GM12865 (cell line): ENCODE results near the gene BTBD7.

Experiments
- DNase-seq: peaks from one replicate; pipeline ENCODE4 v3.0.0; 2010; ENCODE audit warnings: low read depth
- H3K4me3 ChIP-seq: 2 replicates; pipeline ENCODE4 v1.5.1; 2011; ENCODE audit warnings: mild to moderate bottlenecking, low read depth, low read length, control low read depth
- TF ChIP-seq, protein P1 (sequence below): IDR thresholded peaks from 2 replicates; pipeline ENCODE4 v1.5.1; 2011; ENCODE audit warnings: low read length, control low read depth, low read depth, inconsistent platforms; ENCODE audit not compliant: insufficient read depth; ENCODE audit errors: missing control alignments

Gene BTBD7

GRCh38 chr14:93263416-93263815, 69.4 kb downstream of the BTBD7 start:
- no peak overlapping the region for H3K4me3 ChIP-seq
- TF ChIP-seq, protein P1, sequence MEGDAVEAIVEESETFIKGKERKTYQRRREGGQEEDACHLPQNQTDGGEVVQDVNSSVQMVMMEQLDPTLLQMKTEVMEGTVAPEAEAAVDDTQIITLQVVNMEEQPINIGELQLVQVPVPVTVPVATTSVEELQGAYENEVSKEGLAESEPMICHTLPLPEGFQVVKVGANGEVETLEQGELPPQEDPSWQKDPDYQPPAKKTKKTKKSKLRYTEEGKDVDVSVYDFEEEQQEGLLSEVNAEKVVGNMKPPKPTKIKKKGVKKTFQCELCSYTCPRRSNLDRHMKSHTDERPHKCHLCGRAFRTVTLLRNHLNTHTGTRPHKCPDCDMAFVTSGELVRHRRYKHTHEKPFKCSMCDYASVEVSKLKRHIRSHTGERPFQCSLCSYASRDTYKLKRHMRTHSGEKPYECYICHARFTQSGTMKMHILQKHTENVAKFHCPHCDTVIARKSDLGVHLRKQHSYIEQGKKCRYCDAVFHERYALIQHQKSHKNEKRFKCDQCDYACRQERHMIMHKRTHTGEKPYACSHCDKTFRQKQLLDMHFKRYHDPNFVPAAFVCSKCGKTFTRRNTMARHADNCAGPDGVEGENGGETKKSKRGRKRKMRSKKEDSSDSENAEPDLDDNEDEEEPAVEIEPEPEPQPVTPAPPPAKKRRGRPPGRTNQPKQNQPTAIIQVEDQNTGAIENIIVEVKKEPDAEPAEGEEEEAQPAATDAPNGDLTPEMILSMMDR, result no peak
- DNase-seq, result no peak

GRCh38 chr14:93262446-93262845, 70.4 kb downstream of the BTBD7 start:
- no peak overlapping the region for H3K4me3 ChIP-seq
- no peak for DNase-seq
- TF ChIP-seq, protein P1, result no peak

DNA sequence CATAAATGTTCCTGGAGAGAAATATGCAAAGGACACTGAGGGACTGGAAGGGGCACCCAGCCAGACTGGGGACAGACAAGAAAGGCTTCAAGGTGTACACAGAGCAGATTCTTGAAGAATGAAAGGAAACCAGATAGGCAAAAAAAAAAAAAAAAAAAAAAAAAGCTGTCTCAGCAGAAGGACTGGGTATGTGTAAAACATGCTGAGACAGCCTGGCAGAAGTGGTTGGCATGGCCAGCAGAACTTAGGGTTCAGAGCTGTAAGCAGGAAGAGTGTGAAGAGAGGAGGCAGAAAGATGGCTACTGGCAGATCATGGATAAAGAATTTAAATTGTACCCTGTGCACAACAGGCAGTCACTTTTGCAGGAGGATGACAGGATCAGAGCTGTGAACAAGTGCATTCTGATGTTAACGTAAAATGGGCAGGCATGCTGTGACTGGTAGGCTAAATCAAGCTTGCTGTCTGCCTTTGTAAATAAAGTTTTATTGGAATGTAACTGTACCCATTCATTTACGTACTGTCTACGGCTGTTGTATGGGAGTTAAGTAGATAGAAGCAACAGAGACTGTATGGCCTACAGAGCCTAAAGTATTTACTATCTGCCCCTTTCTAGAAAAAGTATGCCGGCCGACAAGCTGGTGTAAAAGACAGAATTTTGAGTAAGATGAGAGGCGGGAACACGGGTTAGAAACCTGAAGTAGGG, 83.6 kb downstream of the BTBD7 start:
- no peak for DNase-seq
- H3K4me3 ChIP-seq, result no peak overlapping the region
- TF ChIP-seq, protein P1, result no peak

GRCh38 chr14:93246534-93246933, 86.3 kb downstream of the BTBD7 start:
- H3K4me3 ChIP-seq, result no peak overlapping the region
- DNase-seq, result no peak
- TF ChIP-seq, protein P1, result no peak

DNA sequence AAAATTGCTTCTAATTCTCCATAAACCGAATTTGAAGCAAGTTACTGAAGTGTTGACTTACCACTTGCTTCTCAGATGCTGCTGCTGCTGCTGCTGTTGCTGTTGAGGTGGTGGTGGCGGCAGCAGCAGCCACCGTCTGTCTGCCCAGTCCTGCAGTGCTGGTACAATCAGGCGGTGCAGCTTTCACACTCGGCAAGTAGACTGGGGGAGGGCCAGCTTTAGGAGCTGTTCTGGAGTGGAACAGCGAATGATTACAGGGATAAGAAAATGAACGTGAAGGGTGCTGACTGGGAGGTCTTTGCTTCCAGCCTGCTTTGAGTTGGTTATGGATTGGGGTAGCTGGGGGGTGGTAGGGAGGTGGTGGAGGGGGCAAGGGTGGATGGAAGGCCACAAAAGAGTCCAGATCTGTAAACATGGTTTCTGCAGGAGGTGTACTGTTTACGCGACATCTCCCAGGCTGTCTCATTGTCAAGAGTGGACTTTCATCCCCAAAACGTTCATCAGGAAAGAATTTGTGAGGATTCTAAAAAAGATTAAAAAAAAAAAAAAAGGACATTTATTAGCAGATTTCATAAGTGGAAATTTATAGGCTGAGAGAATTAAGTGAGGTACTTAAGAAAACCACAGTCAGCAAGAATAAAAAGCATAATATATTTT, 86.9 kb downstream of the BTBD7 start:
- TF ChIP-seq, protein P1, result no peak
- no peak overlapping the region for H3K4me3 ChIP-seq
- no peak for DNase-seq

- DNase-seq, result no peak
These were observed 92.2 kb downstream of the BTBD7 start for GRCh38 chr14:93240678-93241000.

More at GRCh38 chr14:93240678-93241000, 92.2 kb downstream of the BTBD7 start:
- TF ChIP-seq, protein P1, result no peak
- H3K4me3 ChIP-seq, result no peak overlapping the region
